OCI-LY7 (cell line): ENCODE data around the gene TRERF1.

ENCODE experiments used
- EZH2phosphoT487 ChIP-seq: fragments of 200-600 bp; sonication (generic); IDR thresholded peaks from 2 replicates; pipeline ENCODE4 v1.6.1; 2018; ENCODE audit warnings: low read depth, borderline replicate concordance, mild to moderate bottlenecking, mixed run types, antibody characterized with exemption, low read length, moderate library complexity, mixed read lengths
- TF ChIP-seq, protein P1 (sequence below): fragments of 200-600 bp; sonication (generic); conservative IDR thresholded peaks from 2 replicates; pipeline ENCODE4 v1.5.1; 2014; ENCODE audit warnings: mild to moderate bottlenecking, antibody characterized with exemption, low read length, moderate library complexity, mixed read lengths

DNA sequence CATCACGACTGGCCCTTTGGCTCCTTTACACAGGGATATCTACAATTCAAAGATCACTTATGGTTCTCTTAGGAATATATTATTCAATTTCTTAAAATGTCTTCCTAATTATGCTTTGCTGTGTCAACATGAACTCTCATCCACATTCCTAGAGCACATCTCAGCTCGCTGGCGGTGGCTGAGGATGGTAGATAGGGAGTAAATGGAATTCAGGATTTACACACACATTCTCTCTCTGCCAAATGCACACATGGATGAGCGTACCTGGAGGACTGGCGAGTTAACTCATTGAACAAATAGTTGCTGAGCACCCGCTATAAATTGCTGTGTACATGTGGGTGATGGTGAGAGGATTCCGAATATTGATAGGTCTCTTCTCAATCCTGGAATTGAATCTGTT lies 229.3 kb downstream of the TRERF1 start:
- TF ChIP-seq, protein P1, sequence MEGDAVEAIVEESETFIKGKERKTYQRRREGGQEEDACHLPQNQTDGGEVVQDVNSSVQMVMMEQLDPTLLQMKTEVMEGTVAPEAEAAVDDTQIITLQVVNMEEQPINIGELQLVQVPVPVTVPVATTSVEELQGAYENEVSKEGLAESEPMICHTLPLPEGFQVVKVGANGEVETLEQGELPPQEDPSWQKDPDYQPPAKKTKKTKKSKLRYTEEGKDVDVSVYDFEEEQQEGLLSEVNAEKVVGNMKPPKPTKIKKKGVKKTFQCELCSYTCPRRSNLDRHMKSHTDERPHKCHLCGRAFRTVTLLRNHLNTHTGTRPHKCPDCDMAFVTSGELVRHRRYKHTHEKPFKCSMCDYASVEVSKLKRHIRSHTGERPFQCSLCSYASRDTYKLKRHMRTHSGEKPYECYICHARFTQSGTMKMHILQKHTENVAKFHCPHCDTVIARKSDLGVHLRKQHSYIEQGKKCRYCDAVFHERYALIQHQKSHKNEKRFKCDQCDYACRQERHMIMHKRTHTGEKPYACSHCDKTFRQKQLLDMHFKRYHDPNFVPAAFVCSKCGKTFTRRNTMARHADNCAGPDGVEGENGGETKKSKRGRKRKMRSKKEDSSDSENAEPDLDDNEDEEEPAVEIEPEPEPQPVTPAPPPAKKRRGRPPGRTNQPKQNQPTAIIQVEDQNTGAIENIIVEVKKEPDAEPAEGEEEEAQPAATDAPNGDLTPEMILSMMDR, result no peak
- TF ChIP-seq EZH2phosphoT487, result no peak
